ENCODE measurements around the gene KLF7. TPM values are rescaled to one million over a fixed set of nuclear protein-coding genes. Genes with fewer than 3 reads are reported as not detected.

KLF7 gene
- total RNA-seq, 3 donors from 2014 or later, result 6.7 to 32.7 (median 12.9) TPM

DNA sequence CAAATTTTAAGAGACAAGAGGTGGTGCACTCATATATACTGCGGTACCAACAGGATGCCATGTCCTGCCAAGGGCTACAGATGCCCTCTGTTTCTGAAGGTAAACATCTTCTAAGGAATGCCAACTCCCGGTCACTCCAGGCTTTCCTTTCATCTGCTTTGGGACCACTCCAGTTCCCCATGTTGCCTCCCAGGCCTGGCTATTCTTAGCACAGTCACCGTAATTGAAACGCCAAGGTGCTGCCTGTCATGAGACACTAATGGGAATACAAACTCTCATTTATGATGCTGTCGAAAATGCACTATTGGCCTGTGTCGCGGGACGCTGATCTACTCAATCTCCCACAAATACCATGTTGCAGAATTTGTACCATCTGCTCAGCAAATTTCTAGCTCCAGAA, 79.6 kb downstream of the KLF7 start:
- no peak overlapping the region for H3K4me3 ChIP-seq
- H3K9me3 ChIP-seq, result no peaks in the 10 kb centered on the region
- intact Hi-C loops (cut with DNase I, micrococcal nuclease), result no loop called here
- ATAC-seq (no peak), DNase-seq (no peak)
- TF ChIP-seq, protein P1, sequence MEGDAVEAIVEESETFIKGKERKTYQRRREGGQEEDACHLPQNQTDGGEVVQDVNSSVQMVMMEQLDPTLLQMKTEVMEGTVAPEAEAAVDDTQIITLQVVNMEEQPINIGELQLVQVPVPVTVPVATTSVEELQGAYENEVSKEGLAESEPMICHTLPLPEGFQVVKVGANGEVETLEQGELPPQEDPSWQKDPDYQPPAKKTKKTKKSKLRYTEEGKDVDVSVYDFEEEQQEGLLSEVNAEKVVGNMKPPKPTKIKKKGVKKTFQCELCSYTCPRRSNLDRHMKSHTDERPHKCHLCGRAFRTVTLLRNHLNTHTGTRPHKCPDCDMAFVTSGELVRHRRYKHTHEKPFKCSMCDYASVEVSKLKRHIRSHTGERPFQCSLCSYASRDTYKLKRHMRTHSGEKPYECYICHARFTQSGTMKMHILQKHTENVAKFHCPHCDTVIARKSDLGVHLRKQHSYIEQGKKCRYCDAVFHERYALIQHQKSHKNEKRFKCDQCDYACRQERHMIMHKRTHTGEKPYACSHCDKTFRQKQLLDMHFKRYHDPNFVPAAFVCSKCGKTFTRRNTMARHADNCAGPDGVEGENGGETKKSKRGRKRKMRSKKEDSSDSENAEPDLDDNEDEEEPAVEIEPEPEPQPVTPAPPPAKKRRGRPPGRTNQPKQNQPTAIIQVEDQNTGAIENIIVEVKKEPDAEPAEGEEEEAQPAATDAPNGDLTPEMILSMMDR (IDR thresholded peaks at IDR 0.05), result no peak
- H3K4me1 ChIP-seq (ENCODE audit: low read depth), result no peaks in the 10 kb centered on the region
- no peaks in the 10 kb centered on the region for H3K36me3 ChIP-seq (ENCODE audit: low read depth)

GRCh38 chr2:207085110-207085509, 80.6 kb downstream of the KLF7 start:
- H3K36me3 ChIP-seq (ENCODE audit: low read depth), result no peaks in the 10 kb centered on the region
- H3K9me3 ChIP-seq, result no peaks in the 10 kb centered on the region
- ATAC-seq (no peak), DNase-seq (no peak)
- intact Hi-C loops (cut with DNase I, micrococcal nuclease), result no loop called here
- no peaks in the 10 kb centered on the region for H3K4me1 ChIP-seq (ENCODE audit: low read depth)
- TF ChIP-seq, protein P1 (IDR thresholded peaks at IDR 0.05), result no peak
- H3K4me3 ChIP-seq, result no peak overlapping the region

DNA sequence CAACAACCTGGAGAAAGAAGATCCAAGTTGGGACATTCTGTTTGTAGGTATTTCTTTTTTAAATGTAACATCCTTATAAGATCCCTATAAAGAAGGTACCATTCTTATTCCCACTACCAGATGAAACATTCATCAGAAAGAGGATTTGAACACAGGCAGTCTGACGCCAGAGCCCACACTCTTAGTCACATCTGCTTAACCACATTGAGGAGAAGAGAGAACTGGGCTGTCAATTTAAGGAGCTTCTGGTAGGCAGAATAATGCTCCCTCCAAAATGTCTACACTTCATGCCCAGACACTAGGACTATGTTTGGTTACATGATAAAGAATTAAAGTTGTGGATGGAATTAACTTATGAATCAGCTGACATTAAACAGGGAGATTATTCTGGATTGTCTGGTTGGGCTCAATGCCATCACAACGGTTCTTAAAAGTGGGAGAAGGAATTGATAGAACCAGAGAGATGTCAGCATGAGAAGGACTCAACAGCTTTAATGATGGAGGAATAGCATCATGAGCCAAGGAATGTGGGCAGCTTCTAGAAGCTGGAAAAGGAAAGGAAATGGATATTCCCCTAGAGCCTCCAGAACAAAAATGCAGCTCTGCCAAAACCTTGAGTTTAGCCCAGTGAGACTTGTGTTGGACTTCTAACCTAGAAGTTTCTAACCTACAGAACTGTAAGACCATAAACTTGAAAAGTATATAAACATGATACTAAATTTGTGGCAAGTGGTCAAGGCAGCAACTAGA, 82.2 kb downstream of the KLF7 start:
- ATAC-seq (no peak), DNase-seq (no peak)
- TF ChIP-seq, protein P1 (IDR thresholded peaks at IDR 0.05), result no peak
- intact Hi-C loops (cut with DNase I, micrococcal nuclease), result no loop called here
- H3K4me1 ChIP-seq (ENCODE audit: low read depth), result no peaks in the 10 kb centered on the region
- H3K36me3 ChIP-seq (ENCODE audit: low read depth), result no peaks in the 10 kb centered on the region
- no peaks in the 10 kb centered on the region for H3K9me3 ChIP-seq
- H3K4me3 ChIP-seq, result no peak overlapping the region

DNA sequence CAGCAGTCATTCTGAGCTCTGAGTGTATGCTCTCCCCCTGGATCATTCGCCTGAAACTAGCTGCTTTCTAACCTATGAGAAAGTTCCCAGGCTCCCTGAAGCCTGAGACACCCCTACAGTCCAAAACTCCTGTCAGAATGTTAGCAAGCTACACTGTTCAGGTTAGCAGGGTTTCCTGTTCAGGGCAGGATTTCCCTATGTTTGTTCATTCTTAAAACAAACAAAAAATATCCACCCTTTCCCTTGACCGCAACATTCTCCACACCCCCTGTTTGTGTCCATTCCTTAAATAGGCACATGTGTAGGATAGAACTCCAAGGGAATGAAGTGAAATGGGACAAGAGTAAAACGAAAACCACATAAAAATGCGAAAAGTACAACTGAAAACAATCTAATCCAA, 83.1 kb downstream of the KLF7 start:
- intact Hi-C loops (cut with DNase I, micrococcal nuclease), result no loop called here
- ATAC-seq (no peak), DNase-seq (no peak)
- Histone ChIP-seq H3K4me3 (no peak overlapping the region), H3K9me3 (no peaks in the 10 kb centered on the region), H3K4me1 (ENCODE audit: low read depth) (no peaks in the 10 kb centered on the region), H3K36me3 (ENCODE audit: low read depth) (no peaks in the 10 kb centered on the region)
- TF ChIP-seq, protein P1 (IDR thresholded peaks at IDR 0.05), result no peak

- H3K36me3 ChIP-seq (ENCODE audit: low read depth), result no peaks in the 10 kb centered on the region
- TF ChIP-seq, protein P1 (IDR thresholded peaks at IDR 0.05), result no peak
- DNase-seq, result no peak
- intact Hi-C loops (cut with DNase I, micrococcal nuclease), result no loop called here
- ATAC-seq, result no peak
- H3K9me3 ChIP-seq, result no peaks in the 10 kb centered on the region
- H3K4me3 ChIP-seq, result no peak overlapping the region
- H3K4me1 ChIP-seq (ENCODE audit: low read depth), result no peaks in the 10 kb centered on the region
These were observed 87.5 kb downstream of the KLF7 start for GRCh38 chr2:207078186-207078798.

All from mucosa of descending colon (tissue), 3 donors.